Stimulated activated CD4-positive, alpha-beta T cell treated with anti-CD3 and anti-CD28 coated beads, Interleukin-4, amount 100 ng/mL, for 24 hours (primary cell): ENCODE results near the gene GABRG3.

Experiments used
- DNase-seq: peaks from one replicate; pipeline ENCODE4 v3.0.0-alpha.2; 2020

Gene GABRG3

DNA sequence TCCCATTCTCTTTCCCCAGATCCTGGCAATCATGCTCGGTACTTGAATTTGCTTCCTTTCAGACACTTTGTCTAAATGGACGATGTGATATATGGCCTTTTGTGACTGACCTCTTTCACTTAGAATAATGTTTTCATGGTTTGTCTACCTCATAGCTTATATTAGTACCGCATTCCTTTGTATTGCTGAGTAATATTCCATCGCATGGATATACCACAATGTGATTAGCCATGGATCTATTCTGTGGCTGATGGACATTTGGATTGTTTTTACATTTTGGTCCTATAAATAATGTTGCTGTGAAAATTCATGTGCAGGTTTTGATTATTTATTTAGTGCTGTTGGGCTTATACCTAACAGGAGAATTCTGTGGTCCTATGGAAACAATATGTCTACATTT, 458.6 kb downstream of the GABRG3 start:
- DNase-seq, result no peak

DNA sequence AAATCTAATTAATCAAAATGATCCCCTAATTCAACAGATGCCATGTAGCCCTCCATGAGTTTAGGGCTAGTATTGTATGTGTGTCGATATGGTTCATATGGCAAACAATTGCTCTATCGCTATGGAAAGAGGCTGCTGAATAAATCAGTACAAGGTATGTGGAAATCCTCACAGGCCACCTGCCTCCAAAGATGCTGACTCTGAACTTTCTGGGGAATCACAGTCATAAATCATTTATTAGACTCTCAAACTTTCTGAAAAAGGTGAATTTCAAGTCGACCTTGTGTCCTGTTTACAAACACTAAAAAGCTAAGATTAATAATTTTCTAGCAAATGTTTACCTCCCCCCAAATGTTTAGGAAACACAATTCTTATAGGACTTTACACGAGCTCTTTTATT, 462.6 kb downstream of the GABRG3 start:
- no peak for DNase-seq

DNA sequence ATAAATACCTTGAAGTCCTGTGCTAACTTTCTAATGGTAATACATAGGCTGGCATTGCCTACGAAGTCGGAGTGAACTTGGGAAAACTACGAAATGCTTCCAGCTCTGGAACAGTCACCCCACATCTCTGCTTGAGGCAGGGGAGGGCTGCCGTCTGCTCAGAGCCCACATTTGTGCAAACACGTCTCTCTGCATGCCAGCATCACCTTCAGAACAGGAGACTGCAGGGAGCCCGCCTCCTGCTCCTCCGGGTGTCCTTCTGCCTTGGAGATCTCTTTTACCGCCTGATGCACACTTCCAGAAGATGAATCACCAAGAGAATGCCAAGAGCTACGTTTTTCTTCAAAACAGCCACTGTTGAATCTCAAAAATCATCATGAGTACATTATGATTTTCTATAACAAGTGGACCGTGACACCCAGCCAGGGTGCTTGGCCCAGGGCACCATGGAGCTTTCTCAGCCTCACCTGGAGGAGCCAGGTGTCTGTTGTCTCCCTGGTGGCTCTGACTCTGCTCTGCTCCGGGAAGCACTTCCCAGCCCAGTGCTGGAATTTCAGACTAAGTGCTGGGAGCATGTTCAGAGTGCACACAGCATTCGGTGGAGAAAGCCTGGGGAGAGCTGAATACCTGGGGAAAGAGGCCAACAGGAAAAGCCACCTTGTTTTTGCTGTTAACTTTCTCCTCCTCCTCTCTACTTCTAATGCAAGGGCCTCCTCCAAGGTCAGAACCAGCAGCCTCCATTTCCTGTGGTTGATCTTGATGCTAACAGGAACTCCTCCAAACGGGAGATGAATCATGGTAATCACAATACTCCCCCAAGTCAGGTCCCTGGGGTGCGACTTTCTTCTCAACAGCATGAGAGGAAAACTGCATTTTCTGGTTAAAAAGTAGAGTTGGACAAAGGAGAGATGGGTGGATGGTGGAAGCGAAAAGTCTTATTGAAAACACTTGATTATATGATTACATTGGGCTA, 467.7 kb downstream of the GABRG3 start:
- no peak for DNase-seq

DNA sequence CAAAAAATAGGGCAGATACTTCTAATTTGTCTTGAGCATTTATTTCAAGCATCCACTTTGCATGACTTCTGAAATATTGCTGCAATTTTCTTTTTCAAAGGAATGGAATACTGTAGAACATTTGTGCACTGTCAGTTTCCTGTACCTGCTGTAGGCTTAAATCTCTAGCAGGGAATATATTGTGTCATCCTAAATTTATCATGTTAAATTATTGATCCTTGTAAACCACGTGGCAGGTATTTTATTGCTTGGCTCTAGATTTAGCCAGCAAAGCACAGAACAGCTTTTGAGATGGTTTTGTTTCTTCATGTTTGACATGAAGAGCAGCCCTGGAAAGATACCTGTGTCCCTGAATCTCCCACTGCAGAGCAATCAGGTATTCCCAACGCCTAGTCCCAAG, 470.1 kb downstream of the GABRG3 start:
- no peak for DNase-seq

DNA sequence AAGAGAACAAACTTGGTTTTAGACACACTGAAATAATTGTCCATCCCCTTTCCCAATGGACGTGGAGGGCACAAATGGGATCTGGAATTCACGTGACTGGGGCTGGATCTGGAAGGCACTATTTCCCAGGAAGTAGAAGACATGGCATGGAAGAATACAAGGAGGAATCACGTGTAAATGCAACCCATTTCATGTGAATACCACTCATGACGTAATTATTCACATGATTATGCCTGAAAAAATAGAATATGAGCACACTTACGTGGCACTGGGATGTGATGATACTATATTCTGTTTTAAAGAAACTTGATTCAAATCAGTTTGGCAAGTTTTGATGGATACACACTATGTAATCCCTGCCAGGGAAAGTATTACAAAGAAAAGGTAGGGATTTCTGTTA, 477.3 kb downstream of the GABRG3 start:
- DNase-seq, result no peak

DNA sequence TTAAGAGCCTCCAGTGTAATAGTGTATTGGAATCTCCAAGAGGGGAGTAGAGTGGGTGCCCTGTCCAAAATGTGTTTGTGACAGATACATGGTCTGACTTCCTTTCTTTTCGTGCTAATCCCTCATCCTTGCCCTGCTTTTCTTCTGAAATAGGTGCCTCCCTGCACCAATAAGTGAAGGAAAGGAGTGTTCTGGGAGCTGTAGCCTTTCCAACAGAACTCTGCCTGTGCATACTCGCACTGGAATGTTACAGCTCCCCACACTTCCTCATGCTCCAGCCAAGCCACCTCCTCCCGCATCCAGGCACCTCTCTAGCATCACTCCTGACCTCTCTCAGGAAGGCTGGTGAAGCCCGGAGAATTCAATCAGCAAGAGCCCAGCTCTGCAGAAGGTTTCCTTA, 478.0 kb downstream of the GABRG3 start:
- DNase-seq, result no peak

DNA sequence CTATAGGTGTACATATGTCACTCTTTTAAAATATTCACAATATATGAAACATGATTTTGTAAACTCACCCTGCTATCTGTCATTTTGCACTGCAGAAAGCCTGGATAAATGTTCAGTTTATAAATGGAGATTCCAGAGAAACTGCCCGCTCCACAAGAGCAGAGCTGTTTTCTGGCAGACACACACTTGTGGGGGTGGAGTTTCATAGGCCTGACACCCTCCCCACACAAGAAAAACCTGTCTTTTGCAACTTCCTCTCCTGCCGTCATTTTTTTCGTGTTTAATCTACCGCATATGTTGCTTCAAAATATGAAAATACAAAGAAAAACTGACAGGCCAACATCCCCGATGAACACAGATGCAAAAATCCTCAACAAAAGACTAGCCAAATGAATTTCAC, 479.0 kb downstream of the GABRG3 start:
- no peak for DNase-seq

DNA sequence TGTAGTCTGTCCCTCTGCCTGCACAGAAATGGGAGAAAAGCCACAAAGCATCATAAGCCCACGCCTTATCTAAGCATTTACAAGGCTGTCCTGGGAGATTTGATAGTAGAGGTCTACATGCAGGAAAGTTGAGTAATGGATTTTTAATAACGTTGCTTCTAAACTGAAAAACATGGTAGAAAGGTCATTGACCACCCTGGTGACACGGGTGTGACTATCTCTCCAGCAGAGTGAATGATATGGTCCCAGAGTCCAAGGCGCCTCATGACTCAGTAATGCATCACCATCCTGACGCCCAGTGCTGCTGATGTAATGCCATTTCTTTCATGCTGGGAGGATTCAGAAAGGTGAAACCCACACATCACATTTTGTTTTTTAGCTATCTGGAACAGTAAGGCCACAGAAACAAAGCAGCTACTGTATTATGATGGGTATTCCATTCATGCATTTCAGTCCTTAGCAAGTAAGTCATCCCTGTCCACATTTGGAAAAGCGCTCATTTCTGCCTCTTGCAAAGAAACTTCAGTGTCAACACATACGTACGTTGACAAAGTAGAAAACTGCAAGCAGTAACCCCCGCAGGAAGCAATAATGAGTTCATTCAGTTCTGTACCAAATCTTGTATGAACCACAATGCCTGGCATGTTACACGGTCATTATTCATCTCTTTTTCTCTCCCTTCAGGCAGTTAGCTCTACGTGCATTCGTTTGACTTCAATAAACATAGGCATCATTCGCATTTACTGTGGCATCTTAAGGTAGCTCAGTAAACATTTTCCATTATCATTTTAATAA, 483.5 kb downstream of the GABRG3 start:
- DNase-seq, result no peak

DNA sequence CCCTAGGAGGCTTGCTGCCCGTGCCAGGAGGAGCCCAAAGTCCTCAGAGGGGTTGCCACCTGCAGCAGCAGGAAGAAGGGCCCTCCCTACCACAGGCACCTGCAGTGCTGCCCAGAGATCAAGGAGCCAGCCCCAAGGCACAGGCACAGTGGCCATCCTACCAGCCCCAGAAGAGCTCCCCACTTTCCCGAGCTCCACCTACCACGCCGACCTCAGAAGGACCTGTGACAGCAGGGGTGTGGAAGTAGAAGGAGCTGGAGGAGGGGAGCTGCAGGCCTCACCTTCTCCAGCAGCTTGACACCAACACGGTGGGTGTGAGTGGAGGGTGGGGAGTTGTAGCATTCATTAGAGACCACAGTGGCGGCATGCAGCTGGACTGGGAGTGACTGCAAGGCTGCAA, 485.8 kb downstream of the GABRG3 start:
- no peak for DNase-seq

DNA sequence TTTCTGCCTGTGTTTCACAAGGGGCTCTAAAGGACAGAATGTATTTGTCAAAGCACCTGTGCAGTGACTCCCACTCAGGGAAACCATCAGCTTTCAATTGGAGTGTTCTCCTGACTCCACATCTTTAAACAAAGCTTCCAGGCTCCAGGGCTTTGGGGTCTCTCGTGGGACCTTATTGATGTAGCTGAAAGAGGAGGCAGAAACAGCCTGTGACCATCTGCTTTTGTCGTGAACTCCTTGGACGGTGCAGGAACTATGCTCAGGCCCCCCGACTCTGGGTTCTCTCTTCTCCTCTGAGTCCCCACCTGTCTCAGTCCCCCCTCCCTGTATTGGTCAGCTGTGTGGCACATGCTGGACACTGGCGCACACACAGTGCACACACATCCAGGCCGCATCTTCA, 486.8 kb downstream of the GABRG3 start:
- no peak for DNase-seq

DNA sequence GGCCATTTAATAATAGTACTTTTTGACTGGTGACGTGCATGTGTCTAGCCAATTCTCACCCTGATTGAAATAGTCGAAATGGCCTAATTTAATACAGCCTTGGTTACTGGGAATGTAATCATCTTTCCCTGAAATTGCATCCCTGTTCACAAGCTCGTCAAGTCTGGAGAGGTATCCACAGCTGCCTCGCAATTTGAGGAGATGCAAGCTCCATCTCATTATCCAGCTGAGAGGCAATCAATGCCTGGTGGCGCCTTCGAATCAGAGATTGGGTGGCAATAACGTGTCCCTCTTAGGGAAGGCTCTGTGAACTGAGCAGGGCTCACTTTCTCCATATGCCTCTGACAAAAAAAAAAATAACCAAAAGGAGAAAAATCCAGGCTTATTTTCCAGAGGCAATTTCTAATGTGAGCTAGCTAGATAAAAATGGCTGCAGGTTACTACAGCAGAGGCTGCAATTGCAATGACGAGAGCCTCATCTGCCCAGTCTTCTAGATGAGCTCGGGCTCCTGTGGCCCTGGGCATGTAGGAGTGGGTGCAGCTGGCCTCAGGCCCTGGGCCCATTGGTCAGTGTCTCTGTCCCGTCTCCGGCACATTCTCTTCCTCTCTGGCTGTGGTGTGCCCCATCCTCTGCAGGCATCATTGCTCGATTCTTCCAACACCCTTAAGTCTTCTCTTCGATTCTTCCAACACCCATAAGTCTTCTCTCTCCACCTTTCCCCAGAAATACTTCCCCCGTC, 487.5 kb downstream of the GABRG3 start:
- no peak for DNase-seq

DNA sequence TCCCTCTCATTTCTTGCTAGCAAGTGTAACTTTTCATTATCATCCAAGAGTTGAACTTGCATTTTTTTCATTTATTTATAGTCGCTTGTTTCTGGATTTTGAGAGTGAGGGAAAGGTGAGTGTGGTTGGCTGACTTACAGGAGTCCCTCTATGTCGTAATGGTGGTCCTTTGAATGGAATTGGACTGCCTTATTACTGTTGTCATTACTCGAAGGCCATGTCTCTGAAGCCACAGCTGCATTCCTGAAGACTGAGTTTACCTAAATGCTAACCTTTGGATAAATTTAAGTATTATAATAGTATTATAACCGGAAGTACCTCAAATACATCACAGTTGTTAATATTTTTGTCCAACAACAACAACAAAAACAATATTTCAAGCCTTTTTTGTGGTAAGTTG, 488.9 kb downstream of the GABRG3 start:
- DNase-seq, result no peak

DNA sequence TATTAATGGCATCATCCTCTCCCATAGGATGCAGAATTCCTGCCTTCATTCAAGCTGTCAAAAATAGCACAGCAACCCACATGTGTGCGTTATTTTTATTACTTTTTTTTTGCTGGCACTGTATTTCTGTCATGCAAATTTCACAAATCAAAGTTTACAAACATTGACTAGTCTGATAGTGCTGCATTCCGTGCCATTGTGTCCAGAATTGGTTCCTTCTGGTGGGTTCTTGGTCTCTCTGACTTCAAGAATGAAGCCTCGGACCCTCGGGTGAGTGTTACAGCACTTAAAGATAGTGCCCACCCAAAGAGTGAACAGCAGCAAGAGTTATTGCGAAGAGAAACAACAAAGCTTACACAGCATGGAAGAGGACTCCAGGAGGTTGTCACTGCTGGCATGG, 490.2 kb downstream of the GABRG3 start:
- no peak for DNase-seq

DNA sequence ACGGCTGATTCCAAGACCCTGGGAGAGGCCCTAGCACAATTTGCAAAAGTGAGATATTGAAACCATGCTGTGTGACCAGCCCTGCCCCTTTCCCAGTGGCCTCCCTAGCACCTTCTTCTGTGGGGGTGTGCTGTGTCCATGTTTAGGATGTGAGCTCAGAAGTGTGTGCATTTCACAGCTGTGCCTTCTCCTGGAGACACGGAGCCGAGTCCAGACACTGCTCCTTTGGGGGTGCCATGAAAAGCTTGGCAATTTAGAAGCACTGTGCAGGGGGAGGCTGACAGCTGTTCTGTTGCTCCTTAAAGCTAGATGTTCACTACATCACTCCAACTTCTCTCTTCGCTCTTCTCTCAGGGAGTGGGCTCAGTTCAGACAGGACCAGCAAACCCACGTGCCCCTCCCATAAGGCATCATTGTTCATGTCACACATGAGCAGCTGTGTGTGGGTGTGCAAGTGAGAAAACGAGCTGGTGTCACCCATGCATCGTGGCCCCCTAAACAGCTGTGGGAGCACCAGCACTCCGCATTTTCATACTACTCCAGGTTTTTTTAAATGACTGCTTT, 492.6 kb downstream of the GABRG3 start:
- no peak for DNase-seq

DNA sequence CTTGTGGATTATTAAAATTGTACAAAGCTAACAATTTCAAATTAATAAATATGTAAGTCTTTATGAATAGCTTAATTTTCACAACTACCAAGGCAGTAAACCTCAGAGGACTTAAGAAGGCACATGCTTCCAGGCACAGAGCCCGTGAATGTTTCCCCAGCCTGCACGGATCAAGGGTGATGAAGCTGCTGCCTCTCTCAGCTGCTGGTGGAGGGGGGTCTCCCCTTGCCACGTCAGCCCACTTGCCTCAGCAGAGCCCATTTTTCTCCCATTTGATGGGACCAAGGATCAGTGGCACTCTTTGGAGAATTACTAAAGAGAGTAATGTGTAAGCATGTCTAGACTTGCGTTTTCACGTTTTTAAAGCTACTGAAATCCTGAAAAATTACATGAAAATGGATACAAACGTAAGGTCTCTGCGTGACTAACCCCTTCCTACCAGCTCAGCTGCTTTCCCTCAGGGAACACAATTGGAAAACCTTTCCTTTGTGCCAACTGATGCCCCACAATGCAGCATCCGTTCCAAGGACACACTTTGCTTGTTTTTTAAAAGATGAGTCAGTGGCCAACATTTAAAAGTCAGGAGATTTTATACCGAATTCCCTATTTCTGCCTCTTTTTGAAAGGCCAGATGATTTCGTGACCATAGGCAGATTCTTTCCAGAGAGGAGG, 494.1 kb downstream of the GABRG3 start:
- DNase-seq, result no peak

DNA sequence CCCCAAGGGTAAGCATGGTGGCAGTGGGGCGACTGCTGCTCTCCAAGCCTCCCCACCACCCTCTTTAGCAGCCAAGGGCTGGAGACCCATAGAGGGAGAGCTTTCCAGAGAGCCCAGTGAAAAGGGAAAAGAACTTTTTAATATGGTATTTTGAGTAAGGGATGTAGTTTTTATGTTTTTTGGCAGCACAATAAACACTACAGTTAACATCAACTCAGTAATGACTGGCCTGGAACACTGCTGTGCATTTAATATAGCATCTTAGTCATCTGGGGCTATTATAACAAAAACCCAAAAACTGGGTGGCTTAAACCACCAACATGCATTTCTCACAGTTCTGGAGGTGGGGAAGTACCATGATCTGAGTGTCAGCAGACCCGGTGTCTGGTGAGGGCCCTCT, 495.8 kb downstream of the GABRG3 start:
- no peak for DNase-seq

DNA sequence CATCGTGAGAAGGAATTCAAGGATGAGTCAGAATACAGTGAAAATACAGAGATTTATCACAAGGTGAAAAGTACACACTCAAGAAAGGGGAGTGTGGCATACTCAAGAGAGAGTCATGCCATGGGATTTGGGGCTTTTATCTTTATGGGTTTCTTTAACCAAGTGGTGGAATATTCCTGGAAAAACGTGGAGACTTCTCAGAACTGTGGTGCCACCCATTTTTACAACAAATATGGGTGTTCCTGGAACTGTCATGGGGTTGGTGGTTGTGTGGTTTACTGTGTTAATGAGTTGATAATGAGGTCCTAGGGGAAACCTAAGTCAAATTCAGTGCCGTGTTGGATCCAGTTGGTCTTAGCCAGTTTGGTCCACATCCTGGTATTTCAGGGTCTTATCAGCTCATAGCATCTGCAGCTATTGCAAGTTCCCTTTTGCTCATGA, 497.2 kb downstream of the GABRG3 start:
- DNase-seq, result no peak

DNA sequence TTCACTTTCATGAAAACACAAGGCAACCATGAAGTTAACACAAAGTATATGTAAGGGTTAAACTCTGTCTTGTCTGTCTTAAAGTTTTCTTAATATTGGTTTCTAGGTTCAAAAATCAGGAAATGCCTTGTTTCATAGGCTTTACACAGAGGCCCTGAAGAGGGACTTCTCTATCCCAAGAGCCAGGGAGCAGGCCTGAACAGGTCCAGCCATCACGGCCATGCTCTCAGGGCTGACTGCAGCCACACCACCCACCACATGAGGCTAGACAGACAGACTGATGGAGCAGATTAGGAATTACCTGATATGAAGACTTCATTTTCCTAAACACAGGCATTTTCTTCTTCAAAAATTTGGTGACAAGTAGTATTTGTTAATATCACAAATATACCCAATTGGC, 502.9 kb downstream of the GABRG3 start:
- DNase-seq, result no peak

DNA sequence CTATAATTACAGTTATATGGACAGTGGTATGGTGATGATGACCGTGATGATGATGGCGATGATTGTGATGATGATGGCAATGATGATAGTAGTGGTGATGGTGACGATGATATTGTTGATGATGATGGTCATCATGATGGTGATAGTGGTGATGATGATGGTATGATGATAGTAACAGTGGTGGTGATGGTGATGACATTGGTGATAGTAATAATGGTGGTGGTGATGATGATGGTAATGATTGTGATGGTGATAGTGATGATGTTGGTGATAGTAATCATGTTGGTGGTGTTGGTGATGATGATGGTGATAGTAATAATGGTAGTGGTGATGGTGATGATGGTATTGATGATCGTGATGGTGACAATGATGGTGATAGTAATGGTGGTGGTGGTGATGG, 504.4 kb downstream of the GABRG3 start:
- no peak for DNase-seq

DNA sequence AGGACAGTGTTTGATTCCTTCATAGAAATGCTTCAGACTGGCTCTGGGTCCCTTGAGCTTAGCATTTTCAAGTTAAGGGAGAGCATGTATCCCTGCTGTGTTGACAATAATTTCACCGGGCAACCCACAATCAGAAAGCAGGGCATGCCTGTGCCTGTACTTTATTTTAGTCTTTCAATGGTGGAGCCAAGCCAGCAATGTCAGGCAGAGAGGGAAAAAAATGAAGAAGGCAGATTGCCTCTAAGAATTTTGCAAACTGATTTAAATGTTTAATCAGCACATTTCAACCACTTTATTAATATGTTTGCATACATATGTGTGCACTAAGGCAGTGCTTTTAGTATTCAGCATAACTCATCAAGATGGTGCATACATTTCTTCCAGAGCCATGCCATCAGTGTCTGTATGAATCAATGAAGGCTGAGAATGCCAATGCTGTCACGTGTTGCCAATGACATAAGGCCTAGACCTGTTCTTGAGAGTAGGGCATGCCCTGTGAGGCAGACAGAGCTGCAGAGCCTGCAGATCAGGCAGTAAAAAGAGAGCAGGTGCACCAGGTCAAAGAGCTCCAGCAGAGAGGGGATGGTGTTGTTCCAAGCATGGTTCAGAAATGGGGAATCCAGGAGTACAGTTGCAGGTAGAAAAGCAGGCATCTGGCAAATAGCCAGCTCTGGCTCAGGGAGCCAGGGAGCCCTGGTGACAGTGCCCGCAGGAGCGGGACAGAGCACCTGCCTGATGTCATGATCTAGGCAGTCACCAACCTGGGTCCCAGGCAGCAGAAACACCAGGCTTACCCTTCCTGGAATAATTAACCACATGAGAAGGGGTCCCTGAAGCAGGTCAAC, 508.5 kb downstream of the GABRG3 start:
- DNase-seq, result no peak

DNA sequence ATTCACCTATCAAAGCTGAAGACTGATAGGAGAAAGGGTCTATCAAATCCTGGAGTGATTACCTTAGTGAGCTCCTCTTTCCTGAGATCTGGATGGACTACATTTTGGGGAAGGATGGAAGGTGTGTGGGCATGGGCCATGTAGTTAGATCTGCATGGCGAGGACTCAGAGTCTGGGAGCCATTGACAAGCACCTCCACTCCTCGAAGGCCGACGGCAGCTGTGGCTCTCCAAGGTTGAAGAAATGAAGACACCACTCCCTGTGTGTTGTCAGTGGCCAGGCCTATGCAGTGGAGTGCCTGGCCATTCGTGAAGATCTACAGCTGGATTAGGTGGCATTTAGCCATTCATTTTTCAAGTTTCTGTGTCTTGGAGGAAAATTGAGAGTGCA, 509.2 kb downstream of the GABRG3 start:
- DNase-seq, result no peak

DNA sequence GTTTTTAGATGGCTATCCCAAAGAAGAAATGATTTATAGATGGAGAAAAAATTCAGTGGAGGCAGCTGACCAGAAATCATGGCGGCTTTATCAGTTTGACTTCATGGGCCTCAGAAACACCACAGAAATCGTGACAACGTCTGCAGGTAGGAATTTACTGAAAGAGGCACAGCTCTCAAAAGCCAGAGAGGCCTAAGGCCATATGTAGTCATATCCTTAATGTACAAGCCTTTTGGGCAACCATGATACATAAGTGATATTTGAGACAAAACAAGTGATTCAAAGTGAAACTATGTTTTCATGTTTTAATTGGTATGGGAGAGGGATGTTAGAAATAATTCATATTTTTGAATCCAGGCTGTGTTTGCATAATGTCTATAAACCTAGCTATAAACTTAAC, 509.7 kb downstream of the GABRG3 start:
- no peak for DNase-seq
